ENCODE measurements around the gene PAWR. TPM values are rescaled to one million over a fixed set of nuclear protein-coding genes. Genes with fewer than 3 reads are reported as not detected.

Gene PAWR
- total and polyA plus RNA-seq, 2 donors: 8.7 to 38.8 TPM

- Histone ChIP-seq H3K36me3 (ENCODE audit: control insufficient read depth in 2 of 2, insufficient read depth in 2 of 2, low read length in 1 of 2) (no peaks in the 10 kb centered on the region), H3K9me3 (ENCODE audit: control insufficient read depth in 2 of 2, insufficient read depth in 1 of 2, low read length in 1 of 2) (no peaks in the 10 kb centered on the region), H3K27me3 (ENCODE audit: control insufficient read depth in 2 of 2, insufficient read depth in 1 of 2, low read length in 1 of 2) (no peaks in the 10 kb centered on the region), H3K27ac (ENCODE audit: low read depth in 1 of 2, low read length in 1 of 2) (no peak overlapping the region), H3K4me3 (ENCODE audit: low read length in 2 of 2) (no peak overlapping the region), H3K4me1 (ENCODE audit: control insufficient read depth in 2 of 2, insufficient read depth in 2 of 2, low read length in 2 of 2) (no peaks in the 10 kb centered on the region)
- WGBS: 93% methylated on average over 10 of the region's 10 CpGs
- DNase-seq (ENCODE audit: low read depth in 6 of 9, low spot score in 9 of 9): no peak
Observed at GRCh38 chr12:79596719-79597350, 93.9 kb downstream of the PAWR start.

DNA sequence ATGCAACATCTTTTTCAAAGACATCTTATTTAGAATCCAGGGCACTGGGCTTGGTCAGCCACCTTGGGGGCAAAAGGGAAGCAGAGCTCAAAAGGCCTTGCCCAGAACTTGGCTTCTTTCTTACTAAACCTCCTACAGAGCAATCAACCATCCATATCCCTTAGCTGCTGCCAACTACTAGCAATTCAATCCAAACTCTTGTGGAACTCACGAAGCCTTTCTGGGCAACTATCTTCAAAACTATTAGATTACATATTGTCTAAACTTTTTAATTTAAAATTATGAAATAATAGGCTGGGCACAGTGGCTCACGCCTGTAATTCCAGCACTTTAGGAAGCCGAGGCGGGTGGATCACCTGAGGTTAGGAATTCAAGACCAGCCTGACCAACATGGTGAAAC is 95.5 kb downstream of the PAWR start:
- H3K27ac ChIP-seq (ENCODE audit: low read depth in 1 of 2, low read length in 1 of 2): no peak overlapping the region
- no peaks in the 10 kb centered on the region for H3K36me3 ChIP-seq (ENCODE audit: control insufficient read depth in 2 of 2, insufficient read depth in 2 of 2, low read length in 1 of 2)
- 97% methylated on average over 4 of the region's 4 CpGs for WGBS
- H3K9me3 ChIP-seq (ENCODE audit: control insufficient read depth in 2 of 2, insufficient read depth in 1 of 2, low read length in 1 of 2): no peaks in the 10 kb centered on the region
- H3K27me3 ChIP-seq (ENCODE audit: control insufficient read depth in 2 of 2, insufficient read depth in 1 of 2, low read length in 1 of 2): no peaks in the 10 kb centered on the region
- no peak for DNase-seq (ENCODE audit: low read depth in 6 of 9, low spot score in 9 of 9)
- H3K4me3 ChIP-seq (ENCODE audit: low read length in 2 of 2): no peak overlapping the region
- no peaks in the 10 kb centered on the region for H3K4me1 ChIP-seq (ENCODE audit: control insufficient read depth in 2 of 2, insufficient read depth in 2 of 2, low read length in 2 of 2)

GRCh38 chr12:79592865-79593264 is 97.9 kb downstream of the PAWR start:
- WGBS: 77% methylated on average over 3 of the region's 3 CpGs
- no peak for DNase-seq (ENCODE audit: low read depth in 6 of 9, low spot score in 9 of 9)

DNA sequence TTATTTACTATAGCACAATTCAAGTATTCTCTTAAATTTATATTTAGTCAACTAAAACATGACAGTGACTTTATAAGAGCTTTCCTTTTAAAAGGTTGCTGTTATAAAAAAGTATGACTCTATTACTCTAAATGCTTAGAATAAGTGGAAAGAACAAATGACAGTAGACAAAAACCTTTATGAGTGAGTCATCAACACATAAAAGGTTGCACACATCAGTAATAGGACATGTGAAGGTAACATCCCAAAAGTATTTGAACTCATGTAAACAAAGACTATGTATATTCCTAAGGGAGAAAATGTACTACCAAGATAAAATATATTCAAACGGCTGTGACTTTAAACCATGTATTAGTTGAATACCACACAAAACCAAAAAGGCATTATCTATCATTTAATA is 98.8 kb downstream of the PAWR start:
- Histone ChIP-seq H3K4me1 (ENCODE audit: control insufficient read depth in 2 of 2, insufficient read depth in 2 of 2, low read length in 2 of 2) (no peaks in the 10 kb centered on the region), H3K27me3 (ENCODE audit: control insufficient read depth in 2 of 2, insufficient read depth in 1 of 2, low read length in 1 of 2) (no peaks in the 10 kb centered on the region), H3K27ac (ENCODE audit: low read depth in 1 of 2, low read length in 1 of 2) (no peak overlapping the region), H3K9me3 (ENCODE audit: control insufficient read depth in 2 of 2, insufficient read depth in 1 of 2, low read length in 1 of 2) (no peaks in the 10 kb centered on the region), H3K4me3 (ENCODE audit: low read length in 2 of 2) (no peak overlapping the region), H3K36me3 (ENCODE audit: control insufficient read depth in 2 of 2, insufficient read depth in 2 of 2, low read length in 1 of 2) (no peaks in the 10 kb centered on the region)
- no peak for DNase-seq (ENCODE audit: low read depth in 6 of 9, low spot score in 9 of 9)
- WGBS: 96% methylated on average over 1 of the region's 1 CpG

More at GRCh38 chr12:79592865-79593264, 97.9 kb downstream of the PAWR start:
- H3K4me3 ChIP-seq (ENCODE audit: low read length in 2 of 2): no peak overlapping the region
- no peaks in the 10 kb centered on the region for H3K36me3 ChIP-seq (ENCODE audit: control insufficient read depth in 2 of 2, insufficient read depth in 2 of 2, low read length in 1 of 2)
- no peaks in the 10 kb centered on the region for H3K27me3 ChIP-seq (ENCODE audit: control insufficient read depth in 2 of 2, insufficient read depth in 1 of 2, low read length in 1 of 2)
- no peaks in the 10 kb centered on the region for H3K4me1 ChIP-seq (ENCODE audit: control insufficient read depth in 2 of 2, insufficient read depth in 2 of 2, low read length in 2 of 2)
- no peak overlapping the region for H3K27ac ChIP-seq (ENCODE audit: low read depth in 1 of 2, low read length in 1 of 2)
- no peaks in the 10 kb centered on the region for H3K9me3 ChIP-seq (ENCODE audit: control insufficient read depth in 2 of 2, insufficient read depth in 1 of 2, low read length in 1 of 2)

DNA sequence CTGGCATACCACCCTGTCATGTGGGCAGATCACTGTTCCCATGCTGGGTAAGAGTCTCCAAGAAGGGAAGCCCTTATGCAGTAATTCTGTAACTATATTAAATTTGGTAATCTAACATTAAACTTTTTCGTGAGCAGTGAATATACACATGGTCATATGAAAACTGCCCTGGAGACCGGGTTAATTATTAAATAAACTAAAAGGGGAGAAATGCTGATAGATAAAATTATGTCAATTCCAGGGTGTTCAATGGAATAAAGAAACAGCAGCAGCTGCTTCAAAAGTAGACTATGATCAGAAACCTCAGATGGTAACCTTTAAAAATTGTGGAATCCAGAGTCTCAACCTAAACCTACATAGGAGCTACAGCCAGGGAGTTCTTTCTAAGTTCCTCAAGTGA is 100.0 kb downstream of the PAWR start:
- Histone ChIP-seq H3K4me3 (ENCODE audit: low read length in 2 of 2) (no peak overlapping the region), H3K9me3 (ENCODE audit: control insufficient read depth in 2 of 2, insufficient read depth in 1 of 2, low read length in 1 of 2) (no peaks in the 10 kb centered on the region), H3K4me1 (ENCODE audit: control insufficient read depth in 2 of 2, insufficient read depth in 2 of 2, low read length in 2 of 2) (no peaks in the 10 kb centered on the region), H3K27ac (ENCODE audit: low read depth in 1 of 2, low read length in 1 of 2) (no peak overlapping the region), H3K36me3 (ENCODE audit: control insufficient read depth in 2 of 2, insufficient read depth in 2 of 2, low read length in 1 of 2) (no peaks in the 10 kb centered on the region), H3K27me3 (ENCODE audit: control insufficient read depth in 2 of 2, insufficient read depth in 1 of 2, low read length in 1 of 2) (no peaks in the 10 kb centered on the region)
- WGBS: 97% methylated on average over 2 of the region's 2 CpGs
- DNase-seq (ENCODE audit: low read depth in 6 of 9, low spot score in 9 of 9): no peak

DNA sequence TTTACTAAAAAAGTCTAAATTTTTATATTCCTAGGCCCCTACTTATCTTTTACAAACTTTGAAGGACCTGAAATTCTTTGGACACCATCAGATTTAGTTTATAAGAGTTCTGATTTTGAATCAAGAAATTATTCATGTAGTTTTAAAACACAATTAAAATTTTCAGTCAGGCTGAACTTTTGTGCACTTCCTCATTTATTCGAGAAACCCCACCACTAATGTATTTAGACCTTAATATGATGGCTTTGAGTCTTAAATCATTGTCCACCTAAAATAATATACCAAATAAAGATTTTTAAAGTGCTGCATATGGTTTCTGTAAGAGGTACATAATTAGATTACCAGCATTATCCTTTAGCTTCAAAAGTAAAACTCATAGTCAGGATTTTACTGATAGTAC is 103.4 kb downstream of the PAWR start:
- no peak overlapping the region for H3K4me3 ChIP-seq (ENCODE audit: low read length in 2 of 2)
- H3K36me3 ChIP-seq (ENCODE audit: control insufficient read depth in 2 of 2, insufficient read depth in 2 of 2, low read length in 1 of 2): no peaks in the 10 kb centered on the region
- no peaks in the 10 kb centered on the region for H3K27me3 ChIP-seq (ENCODE audit: control insufficient read depth in 2 of 2, insufficient read depth in 1 of 2, low read length in 1 of 2)
- no peak overlapping the region for H3K27ac ChIP-seq (ENCODE audit: low read depth in 1 of 2, low read length in 1 of 2)
- 60% methylated on average over 1 of the region's 1 CpG for WGBS
- H3K9me3 ChIP-seq (ENCODE audit: control insufficient read depth in 2 of 2, insufficient read depth in 1 of 2, low read length in 1 of 2): no peaks in the 10 kb centered on the region
- no peak for DNase-seq (ENCODE audit: low read depth in 6 of 9, low spot score in 9 of 9)
- no peaks in the 10 kb centered on the region for H3K4me1 ChIP-seq (ENCODE audit: control insufficient read depth in 2 of 2, insufficient read depth in 2 of 2, low read length in 2 of 2)

DNA sequence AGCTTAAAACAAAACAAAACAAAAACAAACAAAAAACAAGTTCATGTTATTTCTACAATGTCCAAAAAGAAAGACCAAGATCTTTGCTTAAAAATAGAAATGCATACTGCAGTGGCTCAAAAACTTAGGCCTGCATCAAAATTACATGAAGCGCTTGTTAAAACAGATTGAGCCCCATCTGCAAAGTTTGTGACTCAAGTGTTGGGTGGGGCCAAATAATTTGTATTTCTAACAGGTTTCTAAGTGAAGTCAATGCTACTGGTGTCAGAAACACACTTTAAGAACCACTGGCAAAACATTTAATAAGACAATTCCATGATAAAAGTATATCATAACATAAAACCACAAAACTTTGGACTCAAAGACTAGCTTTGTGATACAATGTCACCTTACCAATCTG is 105.6 kb downstream of the PAWR start:
- 97% methylated on average over 1 of the region's 1 CpG for WGBS
- no peaks in the 10 kb centered on the region for H3K9me3 ChIP-seq (ENCODE audit: control insufficient read depth in 2 of 2, insufficient read depth in 1 of 2, low read length in 1 of 2)
- no peak overlapping the region for H3K27ac ChIP-seq (ENCODE audit: low read depth in 1 of 2, low read length in 1 of 2)

DNA sequence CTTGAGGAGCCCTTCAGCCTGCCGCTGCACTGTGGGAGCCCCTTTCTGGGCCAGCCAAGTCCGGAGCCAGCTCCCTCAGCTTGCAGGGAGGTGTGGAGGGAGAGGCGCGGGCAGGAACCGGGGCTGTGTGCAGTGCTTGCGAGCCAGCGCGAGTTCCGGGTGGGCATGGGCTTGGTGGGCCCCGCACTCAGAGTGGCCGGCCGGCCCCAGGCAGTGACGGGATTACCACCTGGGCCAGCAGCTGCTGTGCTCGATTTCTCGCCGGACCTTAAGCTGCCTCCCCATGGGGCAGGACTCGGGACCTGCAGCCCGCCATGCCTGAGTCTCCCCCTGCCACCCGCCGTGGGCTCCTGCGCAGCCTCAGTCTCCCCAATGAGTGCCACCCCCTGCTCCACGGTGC is 116.9 kb downstream of the PAWR start:
- Histone ChIP-seq H3K27ac (ENCODE audit: low read depth in 1 of 2, low read length in 1 of 2) (no peak overlapping the region), H3K36me3 (ENCODE audit: control insufficient read depth in 2 of 2, insufficient read depth in 2 of 2, low read length in 1 of 2) (no peaks in the 10 kb centered on the region), H3K4me3 (ENCODE audit: low read length in 2 of 2) (no peak overlapping the region), H3K27me3 (ENCODE audit: control insufficient read depth in 2 of 2, insufficient read depth in 1 of 2, low read length in 1 of 2) (no peaks in the 10 kb centered on the region), H3K9me3 (ENCODE audit: control insufficient read depth in 2 of 2, insufficient read depth in 1 of 2, low read length in 1 of 2) (peaks cover 0 to 18% of the 10 kb centered on the region in 2 donors), H3K4me1 (ENCODE audit: control insufficient read depth in 2 of 2, insufficient read depth in 2 of 2, low read length in 2 of 2) (no peaks in the 10 kb centered on the region)
- 98% methylated on average over 22 of the region's 22 CpGs for WGBS
- DNase-seq (ENCODE audit: low read depth in 6 of 9, low spot score in 9 of 9): no peak

More for the DNA sequence above, 105.6 kb downstream of the PAWR start:
- Histone ChIP-seq H3K4me1 (ENCODE audit: control insufficient read depth in 2 of 2, insufficient read depth in 2 of 2, low read length in 2 of 2) (no peaks in the 10 kb centered on the region), H3K4me3 (ENCODE audit: low read length in 2 of 2) (no peak overlapping the region), H3K36me3 (ENCODE audit: control insufficient read depth in 2 of 2, insufficient read depth in 2 of 2, low read length in 1 of 2) (no peaks in the 10 kb centered on the region), H3K27me3 (ENCODE audit: control insufficient read depth in 2 of 2, insufficient read depth in 1 of 2, low read length in 1 of 2) (no peaks in the 10 kb centered on the region)
- no peak for DNase-seq (ENCODE audit: low read depth in 6 of 9, low spot score in 9 of 9)

DNA sequence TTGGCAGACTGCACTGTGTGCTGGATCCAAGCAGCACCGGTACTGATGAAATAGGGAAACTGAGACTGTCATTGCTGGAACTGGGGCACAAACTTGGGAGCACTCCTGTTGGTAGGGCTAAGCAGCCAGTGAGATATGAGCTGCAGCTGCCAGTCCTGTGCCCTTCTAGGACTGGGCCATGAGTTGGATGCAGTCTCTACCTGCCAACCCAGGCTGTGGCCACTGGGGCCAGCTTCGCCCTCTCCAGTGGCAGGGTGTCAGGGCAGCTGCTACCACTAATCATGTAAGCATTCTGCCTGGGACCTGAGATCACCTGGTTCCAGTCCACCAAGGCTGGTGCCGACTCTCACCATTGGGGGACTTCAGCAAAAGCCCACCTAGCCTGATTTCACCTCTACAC is 121.1 kb downstream of the PAWR start:
- no peaks in the 10 kb centered on the region for H3K4me1 ChIP-seq (ENCODE audit: control insufficient read depth in 2 of 2, insufficient read depth in 2 of 2, low read length in 2 of 2)
- H3K9me3 ChIP-seq (ENCODE audit: control insufficient read depth in 2 of 2, insufficient read depth in 1 of 2, low read length in 1 of 2): peaks cover 0 to 18% of the 10 kb centered on the region in 2 donors
- H3K4me3 ChIP-seq (ENCODE audit: low read length in 2 of 2): no peak overlapping the region
- no peaks in the 10 kb centered on the region for H3K27me3 ChIP-seq (ENCODE audit: control insufficient read depth in 2 of 2, insufficient read depth in 1 of 2, low read length in 1 of 2)
- H3K36me3 ChIP-seq (ENCODE audit: control insufficient read depth in 2 of 2, insufficient read depth in 2 of 2, low read length in 1 of 2): no peaks in the 10 kb centered on the region
- no peak overlapping the region for H3K27ac ChIP-seq (ENCODE audit: low read depth in 1 of 2, low read length in 1 of 2)
- 98% methylated on average over 3 of the region's 3 CpGs for WGBS
- DNase-seq (ENCODE audit: low read depth in 6 of 9, low spot score in 9 of 9): no peak

Data from thymus (tissue), 11 donors.